Uterus (tissue), 2 donors: ENCODE measurements around the gene AK1.

Source experiments
- CTCF ChIP-seq, 4 experiments: fragments of 200-600 bp in 2 of 4; fragments of 450-650 bp in 2 of 4; sonication (generic) in 2 of 4; IDR thresholded peaks; one replicate each; pipeline ENCODE4 v1.5.1; 2016 to 2019; ENCODE audit warnings: antibody characterized with exemption in 4 of 4, mild to moderate bottlenecking in 2 of 4, moderate library complexity in 1 of 4
- POLR2A ChIP-seq, 2 donors: fragments of 450-650 bp; IDR thresholded peaks; one replicate each; pipeline ENCODE4 v1.6.1; 2016; ENCODE audit warnings: antibody characterized with exemption in 2 of 2, mild to moderate bottlenecking in 1 of 2, moderate library complexity in 1 of 2

- TF ChIP-seq POLR2A (IDR thresholded peaks at IDR 0.05) (no peak), CTCF (IDR thresholded peaks at IDR 0.05) (no peak)
Measured at GRCh38 chr9:127817881-127818434, 59.5 kb downstream of the AK1 start.
